HL-60/S4 treated with phorbol 12-myristate 13-acetate at 8.2 ng/mL for 4 days and 3 days (cell line): Measurements from ENCODE around the gene TMEM266.

Source experiments
- in situ Hi-C: fragments of 300-500 bp; cut with MboI; formaldehyde crosslinking; loops from 2 replicates; pipeline ENCODE4 v1.15.0; 2022; ENCODE audit warnings: low sequenced_read_pairs

TMEM266 gene

GRCh38 chr15:76065245-76065644 lies 5.5 kb downstream of the TMEM266 start:
- in situ Hi-C loops, result no loop called here

GRCh38 chr15:76065793-76066192 lies 6.0 kb downstream of the TMEM266 start:
- in situ Hi-C loops, result no loop called here

- in situ Hi-C loops, result no loop called here
These were observed 10.4 kb downstream of the TMEM266 start for GRCh38 chr15:76070192-76070591.

GRCh38 chr15:76070921-76071635 lies 11.3 kb downstream of the TMEM266 start:
- in situ Hi-C loops, result no loop called here

- in situ Hi-C loops, result no loop called here
These were observed 12.0 kb downstream of the TMEM266 start for GRCh38 chr15:76071806-76072205.

DNA sequence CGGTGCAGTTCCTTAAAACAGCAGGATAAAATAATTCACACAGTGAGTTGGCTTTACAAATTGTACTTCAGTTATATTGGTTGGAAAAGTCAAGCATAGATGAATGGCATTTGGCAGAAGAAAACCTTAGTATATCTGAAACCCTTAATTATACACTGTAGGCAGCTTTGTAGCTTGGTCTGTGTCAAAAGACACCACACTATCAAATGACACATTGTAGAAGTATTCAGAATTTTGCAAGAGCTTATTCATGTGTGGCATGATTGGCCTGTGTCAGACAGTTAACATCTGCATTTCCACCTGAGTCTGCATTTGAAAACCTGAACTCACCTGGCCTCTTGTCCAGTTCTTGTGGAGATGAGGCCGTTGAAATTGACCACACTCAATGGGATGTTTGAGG lies 13.8 kb downstream of the TMEM266 start:
- in situ Hi-C loops, result no loop called here

DNA sequence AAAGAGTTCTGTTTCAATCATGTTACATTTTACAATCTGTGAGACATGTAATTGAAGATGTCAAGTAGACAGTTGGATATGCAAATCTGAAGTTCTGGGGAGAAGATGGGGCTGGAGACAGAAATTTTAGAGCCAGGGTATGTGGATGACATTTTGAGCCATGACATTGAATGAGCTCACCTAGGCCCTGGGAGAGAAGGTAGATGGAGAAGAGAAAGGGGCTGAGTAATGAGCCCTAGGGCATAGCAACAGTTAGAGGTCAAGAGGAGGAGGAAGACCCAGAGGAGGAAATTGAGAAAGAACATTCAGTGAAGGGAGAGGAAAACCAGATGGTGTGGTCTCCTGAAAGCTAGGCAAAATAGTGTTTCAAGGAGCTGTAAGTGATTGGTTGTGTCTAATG lies 15.3 kb downstream of the TMEM266 start:
- in situ Hi-C loops, result no loop called here

GRCh38 chr15:76078285-76078877 lies 18.6 kb downstream of the TMEM266 start:
- in situ Hi-C loops, result no loop called here

GRCh38 chr15:76084256-76084655 lies 24.5 kb downstream of the TMEM266 start:
- in situ Hi-C loops, result no loop called here

DNA sequence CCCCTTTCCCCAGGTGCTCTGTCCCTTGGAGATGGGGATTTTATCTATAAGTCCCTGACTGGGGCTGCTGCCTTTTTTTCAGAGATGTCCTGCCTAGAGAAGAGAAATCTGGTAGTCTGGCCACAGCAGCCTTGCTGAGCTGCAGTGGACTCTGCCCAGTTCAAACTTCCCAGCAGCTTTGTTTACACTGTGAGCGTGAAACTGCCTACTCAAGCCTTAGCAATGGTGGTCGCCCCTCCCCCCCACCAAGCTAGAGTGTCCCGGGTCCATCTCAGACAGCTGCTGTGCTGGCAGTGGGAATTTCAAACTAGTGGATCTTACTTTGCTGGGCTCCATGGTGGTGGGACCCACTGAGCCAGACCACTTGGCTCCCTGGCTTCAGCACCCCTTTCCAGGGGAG lies 38.9 kb downstream of the TMEM266 start:
- in situ Hi-C loops, result no loop called here

DNA sequence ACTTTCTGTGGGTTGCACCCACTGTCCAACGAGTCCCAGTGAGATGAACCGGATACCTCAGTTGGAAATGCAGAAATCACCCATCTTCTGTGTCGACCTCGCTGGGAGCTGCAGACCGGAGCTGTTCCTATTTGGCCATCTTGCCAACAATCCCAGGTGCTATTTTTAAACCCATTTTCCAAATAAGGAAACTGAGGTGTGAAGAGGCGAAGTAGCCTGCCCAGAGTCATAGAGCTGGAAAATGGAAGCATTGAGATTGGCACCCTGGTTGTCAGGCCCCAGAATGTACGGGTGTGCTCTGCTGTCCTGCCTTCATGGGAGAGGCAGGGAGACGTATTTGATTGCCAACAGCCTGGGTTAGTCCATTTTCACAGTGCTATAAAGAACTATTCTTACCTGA lies 39.6 kb downstream of the TMEM266 start:
- in situ Hi-C loops, result no loop called here

- in situ Hi-C loops, result no loop called here
These were observed 40.6 kb downstream of the TMEM266 start for GRCh38 chr15:76100361-76100760.

DNA sequence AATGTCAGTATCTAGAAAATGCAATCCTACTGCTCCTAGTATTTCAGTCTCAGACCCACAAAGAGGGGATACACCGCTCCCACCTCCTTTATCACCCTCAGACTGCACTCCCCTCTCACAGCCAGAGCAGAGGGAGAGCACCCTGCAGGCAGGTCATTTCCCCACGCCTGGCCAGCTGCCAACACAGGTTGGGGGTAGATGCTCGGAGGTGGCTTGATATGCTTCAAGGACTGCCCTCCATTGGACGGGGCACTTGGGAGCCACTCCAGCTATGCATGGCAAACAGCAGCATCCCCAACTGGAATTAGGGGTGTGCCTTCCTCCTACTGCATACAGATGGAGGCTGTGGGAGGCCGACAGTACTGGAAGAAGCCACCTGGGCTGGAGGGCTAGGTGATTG lies 41.9 kb downstream of the TMEM266 start:
- in situ Hi-C loops, result no loop called here

GRCh38 chr15:76105391-76105790 lies 45.6 kb downstream of the TMEM266 start:
- in situ Hi-C loops, result no loop called here

DNA sequence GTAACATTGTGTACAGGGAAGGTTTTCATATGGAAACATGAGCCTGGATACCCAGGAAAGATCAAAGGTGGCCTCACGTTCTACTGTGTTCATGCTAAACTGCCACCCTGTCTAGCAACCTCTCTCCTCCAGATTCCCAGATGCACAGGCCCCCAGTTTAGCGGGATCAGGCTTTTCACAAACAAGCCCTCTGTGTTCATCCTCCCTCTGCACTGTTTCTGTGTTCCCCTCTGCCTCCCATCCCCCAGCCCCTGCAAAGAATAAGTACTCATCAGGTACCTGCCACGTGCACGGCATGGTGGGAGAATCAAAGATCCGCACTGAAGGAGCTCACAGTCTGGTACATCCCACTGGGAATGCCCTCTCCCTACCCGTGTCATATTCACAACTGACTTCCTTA lies 46.1 kb downstream of the TMEM266 start:
- in situ Hi-C loops, result no loop called here

DNA sequence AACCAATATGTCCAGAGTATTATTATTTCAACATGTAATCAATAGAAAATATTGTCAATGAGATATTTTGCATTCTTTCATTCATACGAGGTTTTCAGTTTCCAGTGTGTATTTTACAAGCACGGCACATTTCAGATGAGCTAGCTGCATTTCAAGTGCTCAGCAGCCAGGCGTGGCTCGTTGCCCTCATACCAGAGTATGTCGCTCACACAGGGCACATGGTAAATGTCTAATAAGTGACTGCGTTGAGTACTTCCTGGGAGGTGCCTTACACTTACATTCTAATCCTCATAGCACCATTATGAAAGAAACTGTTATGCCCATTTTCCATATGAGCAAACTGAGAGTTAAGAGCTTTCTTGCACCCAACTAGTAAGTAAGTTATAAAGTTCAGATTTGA lies 47.4 kb downstream of the TMEM266 start:
- in situ Hi-C loops, result no loop called here

- in situ Hi-C loops, result no loop called here
These were observed 48.4 kb downstream of the TMEM266 start for GRCh38 chr15:76108021-76108723.

DNA sequence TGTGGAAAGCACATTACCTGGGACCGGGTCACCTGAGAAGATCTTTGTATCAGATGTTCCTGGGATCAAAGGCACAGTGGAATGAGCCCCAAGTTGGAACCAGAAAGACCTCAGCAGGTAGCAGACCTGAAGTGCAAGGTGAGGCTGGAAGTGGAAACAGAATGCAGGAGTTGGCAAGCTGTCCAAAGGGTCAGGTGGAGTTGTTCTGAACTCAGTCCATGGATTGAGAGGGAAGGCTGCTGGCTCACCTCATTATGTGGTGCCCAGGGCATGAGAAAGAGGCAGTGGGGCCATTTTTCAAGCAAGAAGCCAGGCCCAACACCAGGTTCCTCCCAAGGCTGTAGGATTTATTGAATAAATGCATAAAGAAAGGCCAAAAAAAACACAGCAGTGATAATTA lies 49.3 kb downstream of the TMEM266 start:
- in situ Hi-C loops, result no loop called here

DNA sequence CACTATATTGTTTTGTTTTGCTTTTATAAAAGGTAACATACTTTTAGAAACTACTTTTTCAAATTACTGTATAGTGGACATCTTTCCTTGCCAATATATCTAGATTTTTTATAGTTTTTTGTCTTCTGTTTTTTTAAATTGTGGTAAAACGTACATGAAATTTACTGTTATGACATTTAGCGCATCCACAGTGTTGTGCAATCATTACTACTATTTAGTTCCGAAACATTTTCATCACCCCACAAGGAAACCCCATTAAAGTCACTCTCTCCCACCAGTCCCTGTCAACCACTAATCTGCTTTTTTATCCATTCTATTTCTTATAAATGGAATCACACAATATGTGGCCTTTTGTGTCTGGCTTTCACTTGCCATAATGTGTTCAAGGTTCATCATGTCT lies 54.8 kb downstream of the TMEM266 start:
- in situ Hi-C loops, result no loop called here

DNA sequence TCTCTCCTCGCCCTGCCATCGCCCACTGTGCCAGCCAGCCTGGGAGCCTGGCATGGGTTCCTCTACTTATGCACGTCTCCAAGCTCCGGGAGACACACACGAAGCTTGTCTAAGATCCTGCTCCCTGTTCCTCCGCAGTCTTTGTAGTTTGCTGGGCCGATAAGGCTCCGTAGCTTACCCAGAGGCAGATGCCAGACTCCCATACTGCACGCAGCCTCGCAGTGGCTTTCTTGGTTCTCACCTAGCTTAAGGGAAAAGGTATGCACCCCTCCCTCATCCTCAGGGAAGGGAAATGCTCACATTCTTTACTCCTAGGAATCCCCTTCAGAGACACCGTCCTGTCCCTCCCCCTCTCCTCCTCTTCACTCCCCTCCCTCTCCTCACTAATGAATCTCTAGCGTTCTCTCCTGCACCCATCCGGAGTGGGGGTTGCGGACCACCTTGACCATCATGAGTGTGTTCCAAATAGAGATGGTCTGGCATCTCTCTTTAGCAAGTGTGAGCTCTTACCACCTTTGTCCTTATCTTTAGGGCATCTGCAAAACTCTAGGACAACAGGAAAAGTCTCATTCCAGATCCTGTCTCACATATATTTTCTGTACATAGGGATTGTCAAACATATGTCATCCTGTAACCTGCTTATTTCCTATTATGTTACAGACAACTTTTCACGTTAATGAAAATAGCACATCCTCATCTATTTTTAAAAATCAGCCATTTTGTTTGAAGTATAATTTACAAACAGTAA lies 56.5 kb downstream of the TMEM266 start:
- in situ Hi-C loops, result no loop called here

GRCh38 chr15:76117181-76117580 lies 57.4 kb downstream of the TMEM266 start:
- in situ Hi-C loops, result no loop called here

DNA sequence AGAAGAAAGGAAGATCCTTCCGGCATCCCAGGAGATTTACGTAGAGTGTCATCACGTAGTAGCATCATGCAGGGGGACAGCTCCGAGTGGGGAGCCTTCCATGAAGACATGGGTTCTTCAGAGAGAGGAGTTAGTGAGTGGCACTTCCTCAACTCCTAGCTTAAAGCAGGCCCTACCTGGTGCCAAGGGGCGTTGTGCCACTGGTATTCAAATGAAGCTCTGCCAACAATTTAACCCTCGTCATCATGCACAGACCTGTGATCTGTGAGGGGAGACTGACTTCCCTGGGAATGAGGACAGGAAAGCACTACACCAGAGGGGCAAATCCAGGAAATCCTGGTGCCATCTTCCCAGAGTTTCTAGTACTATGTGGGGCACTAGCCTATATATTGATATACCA lies 59.0 kb downstream of the TMEM266 start:
- in situ Hi-C loops, result no loop called here
